DOHH2 (cell line): ENCODE data around the gene SEMA3A.

ENCODE experiments used
- H3F3A ChIP-seq: fragments of 200-600 bp; sonication (generic), shearing (Covaris generic); 2 replicates; pipeline ENCODE4 v1.6.0; 2016; ENCODE audit warnings: antibody characterized with exemption, mild to moderate bottlenecking; ENCODE audit not compliant: control insufficient read depth, insufficient read depth
- H3K27ac ChIP-seq: fragments of 200-600 bp; sonication (generic); 2 replicates; pipeline ENCODE4 v1.5.1; 2014; ENCODE audit warnings: low read depth, mild to moderate bottlenecking, low read length, moderate library complexity
- H3K27me3 ChIP-seq: fragments of 200-600 bp; sonication (generic); 2 replicates; pipeline ENCODE4 v1.6.1; 2014; ENCODE audit warnings: mild to moderate bottlenecking, low read length, mixed read lengths; ENCODE audit not compliant: control insufficient read depth
- H3K36me3 ChIP-seq: fragments of 200-600 bp; sonication (generic); 2 replicates; pipeline ENCODE4 v1.6.1; 2014; ENCODE audit warnings: mild to moderate bottlenecking, low read length, moderate library complexity, mixed read lengths; ENCODE audit not compliant: control insufficient read depth
- H3K4me1 ChIP-seq: fragments of 200-600 bp; sonication (generic); 2 replicates; pipeline ENCODE4 v1.6.1; 2014; ENCODE audit warnings: mild to moderate bottlenecking, low read length, mixed read lengths; ENCODE audit not compliant: control insufficient read depth
- H3K4me2 ChIP-seq: fragments of 200-600 bp; sonication (generic); 2 replicates; pipeline ENCODE4 v1.6.0; 2014; ENCODE audit warnings: mild to moderate bottlenecking, low read length, moderate library complexity
- H3K4me3 ChIP-seq: fragments of 200-600 bp; sonication (generic); 2 replicates; pipeline ENCODE4 v1.5.1; 2014; ENCODE audit warnings: mild to moderate bottlenecking, low read length, mixed read lengths
- H3K79me2 ChIP-seq: fragments of 200-600 bp; sonication (generic); 2 replicates; pipeline ENCODE4 v1.6.1; 2014; ENCODE audit warnings: mild to moderate bottlenecking, low read length, mixed read lengths; ENCODE audit not compliant: control insufficient read depth
- H3K9me2 ChIP-seq: fragments of 200-600 bp; sonication (generic); replicated peaks from 2 replicates; pipeline ENCODE4 v1.6.1; 2014; ENCODE audit warnings: mild to moderate bottlenecking, low read length, mixed read lengths; ENCODE audit not compliant: control insufficient read depth
- H3K9me3 ChIP-seq: fragments of 200-600 bp; sonication (generic); 2 replicates; pipeline ENCODE4 v1.6.1; 2014; ENCODE audit warnings: antibody characterized with exemption, low read length, mixed read lengths; ENCODE audit not compliant: control insufficient read depth, insufficient read depth
- H4K20me1 ChIP-seq: fragments of 200-600 bp; sonication (generic); 2 replicates; pipeline ENCODE4 v1.6.0; 2014; ENCODE audit warnings: low read depth, mild to moderate bottlenecking, antibody characterized with exemption, low read length, moderate library complexity; ENCODE audit not compliant: control insufficient read depth, insufficient read depth
- EZH2phosphoT487 ChIP-seq: fragments of 200-600 bp; sonication (generic); IDR thresholded peaks from 2 replicates; pipeline ENCODE4 v1.6.1; 2017; ENCODE audit warnings: borderline replicate concordance, mild to moderate bottlenecking, antibody characterized with exemption, low read length, moderate library complexity, mixed read lengths
- TF ChIP-seq, protein P1 (sequence below): fragments of 200-600 bp; sonication (generic); IDR thresholded peaks from one replicate; pipeline ENCODE4 v1.5.1; 2014; ENCODE audit warnings: antibody characterized with exemption, mild to moderate bottlenecking, low read depth, low read length; ENCODE audit not compliant: poor library complexity, severe bottlenecking

Gene SEMA3A

DNA sequence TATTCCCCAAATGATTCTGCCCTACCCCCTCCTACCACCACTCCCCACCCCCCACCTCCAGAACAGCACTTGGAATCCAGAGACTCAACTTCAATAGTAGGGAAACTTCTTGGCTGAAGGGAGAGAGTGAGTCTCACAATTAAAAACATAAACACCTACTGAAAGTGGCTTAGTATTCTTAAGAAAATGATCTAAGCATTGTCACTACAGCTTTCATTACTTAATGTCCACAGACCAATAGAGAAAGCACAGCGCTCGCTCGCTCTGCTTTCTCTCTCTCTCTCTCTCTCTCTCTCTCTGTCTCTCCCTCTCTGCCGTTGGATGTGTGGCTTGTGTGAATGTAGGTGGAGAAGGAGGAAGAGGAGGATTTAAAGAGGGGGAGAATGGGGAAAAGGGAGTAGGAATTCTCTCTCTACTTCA, 1.5 kb upstream of the SEMA3A start:
- H3F3A ChIP-seq = no peaks in the 10 kb centered on the region
- H3K4me1 ChIP-seq = no peaks in the 10 kb centered on the region
- no peaks in the 10 kb centered on the region for H3K9me3 ChIP-seq
- no peak overlapping the region for H3K4me3 ChIP-seq
- no peak overlapping the region for H3K4me2 ChIP-seq
- no peaks in the 10 kb centered on the region for H4K20me1 ChIP-seq
- no peaks in the 10 kb centered on the region for H3K36me3 ChIP-seq
- H3K9me2 ChIP-seq = no peaks in the 10 kb centered on the region
- H3K27me3 ChIP-seq = no peaks in the 10 kb centered on the region
- TF ChIP-seq, protein P1, sequence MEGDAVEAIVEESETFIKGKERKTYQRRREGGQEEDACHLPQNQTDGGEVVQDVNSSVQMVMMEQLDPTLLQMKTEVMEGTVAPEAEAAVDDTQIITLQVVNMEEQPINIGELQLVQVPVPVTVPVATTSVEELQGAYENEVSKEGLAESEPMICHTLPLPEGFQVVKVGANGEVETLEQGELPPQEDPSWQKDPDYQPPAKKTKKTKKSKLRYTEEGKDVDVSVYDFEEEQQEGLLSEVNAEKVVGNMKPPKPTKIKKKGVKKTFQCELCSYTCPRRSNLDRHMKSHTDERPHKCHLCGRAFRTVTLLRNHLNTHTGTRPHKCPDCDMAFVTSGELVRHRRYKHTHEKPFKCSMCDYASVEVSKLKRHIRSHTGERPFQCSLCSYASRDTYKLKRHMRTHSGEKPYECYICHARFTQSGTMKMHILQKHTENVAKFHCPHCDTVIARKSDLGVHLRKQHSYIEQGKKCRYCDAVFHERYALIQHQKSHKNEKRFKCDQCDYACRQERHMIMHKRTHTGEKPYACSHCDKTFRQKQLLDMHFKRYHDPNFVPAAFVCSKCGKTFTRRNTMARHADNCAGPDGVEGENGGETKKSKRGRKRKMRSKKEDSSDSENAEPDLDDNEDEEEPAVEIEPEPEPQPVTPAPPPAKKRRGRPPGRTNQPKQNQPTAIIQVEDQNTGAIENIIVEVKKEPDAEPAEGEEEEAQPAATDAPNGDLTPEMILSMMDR = no peak
- no peak for TF ChIP-seq EZH2phosphoT487
- no peak overlapping the region for H3K27ac ChIP-seq
- H3K79me2 ChIP-seq = no peaks in the 10 kb centered on the region

DNA sequence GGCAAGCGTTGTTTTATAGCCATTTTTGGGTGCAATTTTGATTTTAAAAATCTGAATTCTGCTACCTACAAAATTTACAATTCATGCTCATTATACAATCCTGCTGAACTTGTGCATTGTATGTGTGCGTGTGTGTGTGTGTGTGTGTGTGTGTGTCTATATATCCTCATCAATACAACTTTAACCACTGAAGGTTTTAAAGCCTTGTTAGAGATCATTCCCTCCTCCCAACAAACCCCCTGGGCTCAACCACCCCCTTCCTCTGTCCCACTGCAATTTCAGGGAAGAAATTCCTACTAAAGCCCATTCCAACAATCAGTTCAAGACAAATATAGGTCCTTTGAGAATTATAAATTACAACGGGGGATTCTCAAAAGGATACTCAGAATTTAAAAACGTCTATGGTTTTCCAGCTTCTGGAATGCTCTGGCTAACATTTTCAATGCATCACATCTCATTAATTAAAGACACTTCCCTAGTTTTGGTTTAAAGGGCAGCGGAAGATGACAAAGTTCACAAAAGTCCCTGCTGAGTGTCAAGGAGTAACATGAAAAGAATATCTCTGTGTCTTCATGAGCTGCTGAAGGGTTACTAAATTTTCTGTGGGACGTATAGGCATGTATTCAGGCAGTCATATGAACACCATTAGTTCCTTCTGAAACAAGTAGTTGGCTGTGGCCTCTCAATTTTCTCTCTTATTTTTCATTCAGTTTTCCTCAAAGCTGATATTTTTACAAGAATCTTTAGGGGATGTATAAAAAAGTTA, 889 bp upstream of the SEMA3A start:
- no peaks in the 10 kb centered on the region for H3K27me3 ChIP-seq
- H3F3A ChIP-seq = no peaks in the 10 kb centered on the region
- H3K79me2 ChIP-seq = no peaks in the 10 kb centered on the region
- H3K9me3 ChIP-seq = no peaks in the 10 kb centered on the region
- no peak overlapping the region for H3K27ac ChIP-seq
- no peak overlapping the region for H3K4me2 ChIP-seq
- H3K9me2 ChIP-seq = no peaks in the 10 kb centered on the region
- no peaks in the 10 kb centered on the region for H4K20me1 ChIP-seq
- no peaks in the 10 kb centered on the region for H3K36me3 ChIP-seq
- H3K4me1 ChIP-seq = no peaks in the 10 kb centered on the region
- TF ChIP-seq, protein P1 = no peak
- no peak for TF ChIP-seq EZH2phosphoT487
- H3K4me3 ChIP-seq = no peak overlapping the region

DNA sequence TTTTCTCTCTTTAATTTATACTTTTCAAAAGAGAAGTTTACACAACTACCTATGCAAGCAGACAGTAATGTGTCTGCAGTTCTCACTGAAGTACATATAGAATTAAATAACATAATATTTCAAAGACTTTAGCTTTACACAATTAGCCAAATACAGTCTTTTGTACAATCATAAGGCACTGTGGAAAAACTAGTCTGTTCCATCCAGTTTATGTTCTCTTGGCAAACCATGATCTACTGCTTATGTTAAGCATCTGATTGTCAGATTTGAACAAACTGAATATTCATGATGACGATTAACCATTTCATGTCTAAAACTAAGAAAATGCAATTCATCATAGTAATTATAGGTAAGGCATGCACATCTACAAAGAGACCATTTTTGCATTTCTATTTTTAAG, 842 bp downstream of the SEMA3A start:
- Histone ChIP-seq H3K79me2 (no peaks in the 10 kb centered on the region), H4K20me1 (no peaks in the 10 kb centered on the region), H3K9me2 (no peaks in the 10 kb centered on the region), H3F3A (no peaks in the 10 kb centered on the region), H3K36me3 (no peaks in the 10 kb centered on the region), H3K4me3 (no peak overlapping the region), H3K9me3 (no peaks in the 10 kb centered on the region), H3K4me1 (no peaks in the 10 kb centered on the region), H3K4me2 (no peak overlapping the region), H3K27me3 (no peaks in the 10 kb centered on the region), H3K27ac (no peak overlapping the region)
- TF ChIP-seq EZH2phosphoT487 = no peak
- TF ChIP-seq, protein P1 = no peak
